Stomach smooth muscle (tissue), 2 donors: ENCODE data around the gene KLHDC7B.
A peak's percentile ranks its signal among the peaks of the same experiment; 100 is the strongest.
"Not testable (repeated sequence)": the region's sequence is repeated elsewhere in the genome, so short reads cannot be mapped to it uniquely, and the experiment has no call there.

ENCODE experiments used
- H3K27ac ChIP-seq: one replicate; pipeline ENCODE4 v1.7.0; 2013; ENCODE audit warnings: mild to moderate bottlenecking, low read length, inconsistent platforms
- H3K27me3 ChIP-seq, 2 donors: one replicate each; pipeline ENCODE4 v1.7.0; 2013; ENCODE audit warnings: low read length in 2 of 2; ENCODE audit not compliant: insufficient read depth in 2 of 2, control insufficient read depth in 1 of 2
- H3K36me3 ChIP-seq, 2 donors: one replicate each; pipeline ENCODE4 v1.7.0; 2013; ENCODE audit warnings: low read length in 2 of 2; ENCODE audit not compliant: control insufficient read depth in 2 of 2, insufficient read depth in 2 of 2
- H3K4me1 ChIP-seq: one replicate; pipeline ENCODE4 v1.7.0; 2013; ENCODE audit warnings: low read length; ENCODE audit not compliant: control insufficient read depth, insufficient read depth
- H3K4me3 ChIP-seq, 2 donors: one replicate each; pipeline ENCODE4 v1.7.0; 2013; ENCODE audit warnings: low read length in 2 of 2
- H3K9ac ChIP-seq, 2 donors: one replicate each; pipeline ENCODE4 v1.7.0; 2013; ENCODE audit warnings: low read length in 2 of 2, mild to moderate bottlenecking in 1 of 2
- H3K9me3 ChIP-seq, 2 donors: one replicate each; pipeline ENCODE4 v1.7.0; 2013; ENCODE audit warnings: low read length in 2 of 2; ENCODE audit not compliant: control insufficient read depth in 2 of 2
- donor health status: healthy.
- donor health status: Pancreatic carcinoma.

KLHDC7B gene

GRCh38 chr22:50518606-50519005 lies 27.1 kb upstream of the KLHDC7B start:
- H3K27me3 ChIP-seq: no peaks in the 10 kb centered on the region
- no peak overlapping the region for H3K27ac ChIP-seq
- H3K9ac ChIP-seq: no peak overlapping the region
- H3K4me3 ChIP-seq: no peak overlapping the region
- peaks cover 37 to 54% of the 10 kb centered on the region in 2 donors for H3K36me3 ChIP-seq
- peaks cover 1% of the 10 kb centered on the region for H3K4me1 ChIP-seq
- H3K9me3 ChIP-seq: no peaks in the 10 kb centered on the region

- Histone ChIP-seq H3K36me3 (peaks cover 37 to 56% of the 10 kb centered on the region in 2 donors), H3K9me3 (no peaks in the 10 kb centered on the region)
Observed at GRCh38 chr22:50519151-50519550, 26.5 kb upstream of the KLHDC7B start.

GRCh38 chr22:50520184-50520583 lies 25.5 kb upstream of the KLHDC7B start:
- H3K9ac ChIP-seq, H3K4me3 ChIP-seq, H3K9me3 ChIP-seq, H3K27me3 ChIP-seq, H3K27ac ChIP-seq: not testable (repeated sequence)
- H3K4me1 ChIP-seq: peaks cover 17% of the 10 kb centered on the region
- H3K36me3 ChIP-seq: peaks cover 37 to 54% of the 10 kb centered on the region in 2 donors

More at GRCh38 chr22:50519151-50519550, 26.5 kb upstream of the KLHDC7B start:
- no peaks in the 10 kb centered on the region for H3K27me3 ChIP-seq
- H3K27ac ChIP-seq: no peak overlapping the region
- no peak overlapping the region for H3K9ac ChIP-seq
- peaks cover 7% of the 10 kb centered on the region for H3K4me1 ChIP-seq
- H3K4me3 ChIP-seq: no peak overlapping the region

GRCh38 chr22:50520826-50521453 lies 24.8 kb upstream of the KLHDC7B start:
- peaks cover 19% of the 10 kb centered on the region for H3K4me1 ChIP-seq
- H3K9me3 ChIP-seq: no peaks in the 10 kb centered on the region
- H3K36me3 ChIP-seq: peaks cover 37 to 52% of the 10 kb centered on the region in 2 donors
- H3K4me3 ChIP-seq: no peak overlapping the region
- H3K27me3 ChIP-seq: no peaks in the 10 kb centered on the region
- H3K9ac ChIP-seq: no peak overlapping the region
- no peak overlapping the region for H3K27ac ChIP-seq

- no peak overlapping the region for H3K9ac ChIP-seq
- H3K27ac ChIP-seq: no peak overlapping the region
- peaks cover 25% of the 10 kb centered on the region for H3K4me1 ChIP-seq
- H3K36me3 ChIP-seq: peaks cover 34 to 46% of the 10 kb centered on the region in 2 donors
- H3K27me3 ChIP-seq: no peaks in the 10 kb centered on the region
- no peaks in the 10 kb centered on the region for H3K9me3 ChIP-seq
- no peak overlapping the region for H3K4me3 ChIP-seq
Observed at GRCh38 chr22:50521710-50522109, 24.0 kb upstream of the KLHDC7B start.

DNA sequence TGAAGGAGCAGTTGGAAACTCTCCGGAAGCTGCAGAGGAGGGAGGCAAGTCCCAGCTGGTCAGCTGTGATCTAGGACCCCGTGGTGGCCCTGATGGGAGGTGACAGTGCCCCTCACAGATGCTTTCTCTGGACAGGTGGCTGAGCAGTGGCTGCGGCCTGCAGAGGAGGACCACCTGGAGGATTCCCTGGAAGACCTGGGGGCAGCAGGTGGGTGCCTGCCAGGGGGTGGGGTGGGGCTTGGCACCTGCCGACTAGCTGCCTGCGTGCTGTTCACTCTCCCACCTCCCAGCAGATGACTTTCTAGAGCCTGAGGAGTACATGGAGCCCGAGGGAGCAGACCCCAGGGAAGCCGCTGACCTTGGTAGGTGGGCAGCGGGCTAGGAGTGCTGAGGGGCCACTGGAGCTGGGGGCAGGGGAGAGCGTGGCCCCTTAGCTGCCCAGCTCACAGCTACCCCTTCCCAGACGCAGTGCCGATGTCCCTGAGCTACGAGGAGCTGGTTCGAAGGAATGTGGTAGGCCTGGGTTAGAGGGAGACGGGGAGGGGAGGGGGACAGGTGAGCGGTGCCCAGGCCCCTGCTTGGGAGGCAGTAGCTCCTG lies 23.4 kb upstream of the KLHDC7B start:
- Histone ChIP-seq H3K9me3 (no peaks in the 10 kb centered on the region), H3K27ac (no peak overlapping the region), H3K9ac (no peak overlapping the region), H3K4me1 (peaks cover 31% of the 10 kb centered on the region), H3K36me3 (peaks cover 34 to 42% of the 10 kb centered on the region in 2 donors), H3K4me3 (no peak overlapping the region), H3K27me3 (no peaks in the 10 kb centered on the region)

DNA sequence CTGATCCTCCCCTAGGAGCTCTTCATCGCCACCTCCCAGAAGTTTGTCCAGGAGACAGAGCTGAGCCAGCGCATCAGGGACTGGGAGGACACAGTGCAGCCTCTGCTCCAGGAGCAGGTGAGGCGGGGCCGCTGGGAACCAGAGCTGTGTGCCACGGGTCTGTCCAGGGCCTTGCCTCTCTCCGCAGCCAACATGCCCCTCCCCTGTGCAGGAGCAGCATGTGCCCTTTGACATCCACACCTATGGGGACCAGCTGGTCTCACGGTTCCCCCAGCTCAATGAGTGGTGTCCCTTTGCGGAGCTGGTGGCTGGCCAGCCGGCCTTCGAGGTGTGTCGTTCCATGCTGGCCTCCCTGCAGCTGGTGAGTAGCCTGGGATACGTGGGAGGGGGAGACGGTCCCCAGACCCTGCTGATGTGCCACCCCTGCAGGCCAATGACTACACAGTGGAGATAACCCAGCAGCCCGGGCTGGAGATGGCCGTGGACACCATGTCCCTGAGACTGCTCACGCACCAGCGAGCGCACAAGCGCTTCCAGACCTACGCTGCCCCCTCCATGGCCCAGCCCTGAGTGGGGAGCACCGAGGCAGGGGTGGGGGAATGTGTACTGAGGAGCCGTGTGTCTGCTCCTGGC lies 22.8 kb upstream of the KLHDC7B start:
- Histone ChIP-seq H3K9ac (no peak overlapping the region), H3K4me3 (no peak overlapping the region), H3K9me3 (no peaks in the 10 kb centered on the region), H3K36me3 (peaks cover 29 to 36% of the 10 kb centered on the region in 2 donors), H3K27ac (no peak overlapping the region), H3K4me1 (peaks cover 33% of the 10 kb centered on the region), H3K27me3 (no peaks in the 10 kb centered on the region)

GRCh38 chr22:50523458-50523805 lies 22.3 kb upstream of the KLHDC7B start:
- H3K27ac ChIP-seq: no peak overlapping the region
- no peak overlapping the region for H3K4me3 ChIP-seq
- peaks cover 25 to 31% of the 10 kb centered on the region in 2 donors for H3K36me3 ChIP-seq

DNA sequence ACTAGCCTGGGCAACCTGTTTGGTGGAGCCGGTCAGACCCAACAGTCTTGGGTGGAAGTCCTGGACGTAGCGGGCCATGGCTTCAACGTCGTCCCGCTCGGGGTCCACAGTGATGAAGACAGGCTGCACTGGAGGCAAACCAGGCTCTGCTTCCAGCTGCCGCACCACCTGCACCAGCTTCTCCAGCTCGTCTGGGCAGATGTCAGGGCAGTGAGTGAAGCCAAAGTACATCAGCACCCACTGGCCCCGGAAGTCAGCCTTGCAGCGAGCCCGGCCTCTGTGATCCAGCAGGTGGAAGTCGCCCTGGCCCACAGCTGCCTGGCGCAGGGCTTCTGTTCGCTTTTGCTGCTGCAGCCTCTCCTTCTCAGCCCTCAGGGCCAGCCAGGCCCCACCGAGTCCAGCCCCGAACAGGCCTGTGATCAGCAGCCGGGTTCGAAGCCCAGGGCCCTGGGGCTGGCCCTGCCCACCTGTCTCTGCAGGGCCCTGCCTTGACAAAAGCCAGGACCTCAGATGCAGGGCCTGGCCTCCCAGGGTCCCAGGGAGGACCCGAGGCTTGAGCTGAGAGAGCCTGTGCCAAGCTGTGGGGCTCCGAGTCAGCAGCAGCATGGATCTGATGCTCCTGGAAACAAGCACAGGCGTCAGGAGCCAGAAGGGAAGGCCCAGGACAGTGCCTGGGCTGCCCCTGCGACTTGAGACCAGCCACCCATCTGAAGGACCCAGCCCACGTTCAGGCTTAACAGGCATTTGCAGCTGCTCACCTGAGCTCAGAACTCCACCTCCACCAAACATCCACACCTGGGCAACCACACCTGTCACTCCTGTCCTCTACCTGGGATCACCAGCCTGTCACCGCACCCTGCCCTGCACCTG lies 21.7 kb upstream of the KLHDC7B start:
- H3K9ac ChIP-seq: peak overlapping the region in 1 of 2 donors; percentile 70
- peak overlapping the region; percentile 72 to 80 for H3K4me3 ChIP-seq
- H3K27me3 ChIP-seq: peaks cover 0 to 2% of the 10 kb centered on the region in 2 donors
- H3K36me3 ChIP-seq: peaks cover 19 to 25% of the 10 kb centered on the region in 2 donors
- peaks cover 33% of the 10 kb centered on the region for H3K4me1 ChIP-seq
- H3K9me3 ChIP-seq: no peaks in the 10 kb centered on the region
- H3K27ac ChIP-seq: no peak overlapping the region

More at GRCh38 chr22:50523458-50523805, 22.3 kb upstream of the KLHDC7B start:
- H3K9me3 ChIP-seq: no peaks in the 10 kb centered on the region
- H3K27me3 ChIP-seq: no peaks in the 10 kb centered on the region
- peaks cover 33% of the 10 kb centered on the region for H3K4me1 ChIP-seq
- H3K9ac ChIP-seq: no peak overlapping the region

DNA sequence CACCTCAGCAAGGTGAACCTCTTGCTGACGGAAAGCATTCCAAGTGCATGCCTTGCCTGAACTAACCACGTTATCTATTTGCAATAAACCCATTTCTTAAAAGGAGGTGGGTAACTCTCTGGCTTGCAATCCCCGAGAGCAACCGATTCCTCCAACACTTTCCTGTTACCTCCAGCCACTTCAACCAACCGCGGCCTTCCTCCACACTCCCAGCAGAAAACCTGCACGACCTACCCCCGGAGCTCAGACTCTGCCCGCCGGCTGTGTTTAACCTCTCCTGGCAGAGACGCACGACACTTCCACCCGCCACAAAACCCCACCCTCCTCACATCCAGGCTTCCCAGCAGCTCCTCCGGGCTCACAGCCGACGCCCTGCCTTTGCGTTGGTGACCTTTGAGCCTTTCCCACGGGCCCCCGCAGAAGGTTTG lies 21.0 kb upstream of the KLHDC7B start:
- peaks cover 13 to 20% of the 10 kb centered on the region in 2 donors for H3K36me3 ChIP-seq
- H3K4me1 ChIP-seq: peaks cover 39% of the 10 kb centered on the region
- peak overlapping the region; percentile 62 to 70 for H3K9ac ChIP-seq

More for the DNA sequence above, 21.0 kb upstream of the KLHDC7B start:
- peaks cover 2 to 9% of the 10 kb centered on the region in 2 donors for H3K27me3 ChIP-seq
- H3K4me3 ChIP-seq: peak overlapping the region; percentile 72 to 80
- peak overlapping the region; percentile 74 for H3K27ac ChIP-seq
- H3K9me3 ChIP-seq: no peaks in the 10 kb centered on the region
